Adrenal gland (tissue), 12 donors: Measurements from ENCODE around the gene EWSR1. TPM values are rescaled to one million over a fixed set of nuclear protein-coding genes. Genes with fewer than 3 reads are reported as not detected.

Experiments used
- DNase-seq, 7 donors: peaks; one replicate each; pipeline ENCODE4 v3.0.0-alpha.2; 2019 to 2020
- H3K27ac ChIP-seq, 5 donors: fragments of 200-600 bp; sonication (generic) in 4 of 5; 1 replicate in 3 of 5; 2 replicates in 2 of 5; pipeline versions ENCODE4 v1.5.1 to v1.8.0; 2016 to 2020; ENCODE audit warnings: mild to moderate bottlenecking in 1 of 5
- H3K27me3 ChIP-seq: fragments of 200-600 bp; 2 replicates; pipeline ENCODE4 v1.8.0; 2021
- H3K36me3 ChIP-seq, 2 donors: fragments of 200-600 bp; replicated peaks in 1 of 2; 1 replicate in 1 of 2; 2 replicates in 1 of 2; pipeline versions ENCODE4 v1.5.1 to v1.8.0; 2018 to 2022
- H3K4me1 ChIP-seq, 2 donors: fragments of 200-600 bp; replicated peaks in 1 of 2; 1 replicate in 1 of 2; 2 replicates in 1 of 2; pipeline versions ENCODE4 v1.5.1 to v1.8.0; 2018 to 2021
- H3K4me3 ChIP-seq, 4 donors: fragments of 200-600 bp; sonication (generic) in 3 of 4; one replicate each; pipeline ENCODE4 v1.5.1; 2016 to 2018
- H3K9me3 ChIP-seq, 3 donors: fragments of 200-600 bp; sonication (generic) in 1 of 3; replicated peaks in 1 of 3; 1 replicate in 2 of 3; 2 replicates in 1 of 3; pipeline versions ENCODE4 v1.5.1 to v1.8.0; 2016 to 2021
- POLR2A ChIP-seq, 2 donors: fragments of 450-650 bp; IDR thresholded peaks; one replicate each; pipeline ENCODE4 v1.6.1; 2017; ENCODE audit warnings: antibody characterized with exemption in 2 of 2, mild to moderate bottlenecking in 2 of 2, moderate library complexity in 1 of 2
- WGBS, 4 donors: extraction: QIAGEN DNeasy Blood & Tissue Kit in 2 of 4; methylation state at CpG; one replicate each; pipeline versions ENCODE4 v1.1.5 to v1.1.7; 2013 to 2017; 5-methylcytosine and 5-hydroxymethylcytosine counted together
- intact Hi-C, 2 donors: fragments of 100-400 bp; cut with DNase I; formaldehyde crosslinking; loops; one replicate each; pipeline versions ENCODE4 v1.14.1 to v1.15.0; 2022 to 2023
- polyA plus RNA-seq, 3 donors: library from polyadenylated mRNA; stranded (reverse); fragments of 200-250 nt in 2 of 3; fragments of 350-450 nt in 1 of 3; fragmentation: Illumina TruSeq in 1 of 3; extraction: RNeasy Lipid Tissue Mini Kit (QIAGEN cat#74804) in 1 of 3; gene quantifications; one replicate each; pipeline ENCODE4 v1.2.3, GENCODE V29; 2013 to 2014
- total RNA-seq, 9 donors: library from RNA; depleted of rRNA in 4 of 9; stranded (reverse); fragments of >200 nt in 4 of 9; fragments of 120-200 nt in 1 of 9; fragmentation: NEBNext Ultra II Directional in 1 of 9; extraction: Animal tissue kit (Norgen Biotek cat#: 25700) in 1 of 9; gene quantifications; one replicate each; pipeline versions ENCODE4 v1.1.0 to v1.2.4, GENCODE V29; 2013 to 2023
- TF ChIP-seq, protein P1 (sequence below), 6 experiments: fragments of 450-650 bp in 4 of 6; fragments of 200-600 bp in 2 of 6; sonication (generic) in 1 of 6; IDR thresholded peaks; 1 replicate in 5 of 6; 2 replicates in 1 of 6; pipeline versions ENCODE4 v1.5.1 to v1.8.0; 2016 to 2021; ENCODE audit warnings: antibody characterized with exemption in 6 of 6, mild to moderate bottlenecking in 2 of 6, moderate library complexity in 1 of 6
- donor health status: healthy with polysubstance abuse.
- donor health status: Bipolar disorder and iron deficiency.
- donor health status: DM: yes; HTN: yes; CAD: no.
- donor health status: DM: no; HTN: no; CAD: no.
- donor health status: DM: no; HTN: no; CAD: no.
- donor health status: DM: yes; HTN: yes; CAD: no.

EWSR1 gene
- total and polyA plus RNA-seq, 12 donors: 152 to 351 (median 216) TPM

DNA sequence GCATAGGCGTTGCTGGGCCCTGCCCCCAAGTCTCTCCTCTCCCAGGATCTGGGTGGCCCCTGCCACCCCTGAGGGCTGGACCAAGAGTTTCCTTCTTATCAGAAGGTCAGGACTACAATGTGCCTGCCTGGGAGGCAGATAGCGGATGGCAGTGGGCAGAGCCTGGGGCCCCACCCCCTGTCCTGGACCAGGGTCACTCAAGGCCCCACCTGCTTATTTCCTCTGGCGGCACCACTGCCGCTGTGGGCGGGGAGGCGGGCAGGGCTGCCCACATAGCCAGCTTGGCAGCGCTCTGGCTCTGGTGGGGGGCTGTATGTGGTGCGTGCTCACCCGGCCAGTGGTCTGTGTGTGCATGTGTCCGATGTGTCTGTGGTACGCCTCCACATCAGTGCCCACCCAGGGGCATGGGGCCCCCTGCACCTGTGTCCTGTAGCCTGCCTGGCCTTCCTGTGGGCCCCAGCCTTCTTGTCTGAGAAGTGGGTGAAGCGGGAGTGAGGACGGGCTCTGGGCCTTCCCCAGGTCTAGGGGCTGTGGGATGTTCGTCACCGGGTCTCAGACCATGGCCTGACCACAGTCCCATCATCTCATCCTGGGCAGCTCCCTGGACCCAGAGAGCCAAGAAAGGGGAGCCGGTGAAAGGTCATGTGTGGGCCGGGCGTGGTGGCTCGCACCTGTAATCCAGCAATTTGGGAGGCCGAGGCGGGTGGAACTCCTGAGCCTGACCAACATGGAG, 41.4 kb downstream of the EWSR1 start:
- 66 to 71% (median 69%) methylated on average over 9 to 21 of the region's 21 CpGs for WGBS, 4 donors
- H3K36me3 ChIP-seq: no peaks in the 10 kb centered on the region
- intact Hi-C loops: no loop called here
- DNase-seq: peak; percentile 65 to 92 (median 88)
- H3K27ac ChIP-seq: peak overlapping the region in 4 of 5 donors; percentile 34 to 76 (median 70)
- TF ChIP-seq, protein P1, sequence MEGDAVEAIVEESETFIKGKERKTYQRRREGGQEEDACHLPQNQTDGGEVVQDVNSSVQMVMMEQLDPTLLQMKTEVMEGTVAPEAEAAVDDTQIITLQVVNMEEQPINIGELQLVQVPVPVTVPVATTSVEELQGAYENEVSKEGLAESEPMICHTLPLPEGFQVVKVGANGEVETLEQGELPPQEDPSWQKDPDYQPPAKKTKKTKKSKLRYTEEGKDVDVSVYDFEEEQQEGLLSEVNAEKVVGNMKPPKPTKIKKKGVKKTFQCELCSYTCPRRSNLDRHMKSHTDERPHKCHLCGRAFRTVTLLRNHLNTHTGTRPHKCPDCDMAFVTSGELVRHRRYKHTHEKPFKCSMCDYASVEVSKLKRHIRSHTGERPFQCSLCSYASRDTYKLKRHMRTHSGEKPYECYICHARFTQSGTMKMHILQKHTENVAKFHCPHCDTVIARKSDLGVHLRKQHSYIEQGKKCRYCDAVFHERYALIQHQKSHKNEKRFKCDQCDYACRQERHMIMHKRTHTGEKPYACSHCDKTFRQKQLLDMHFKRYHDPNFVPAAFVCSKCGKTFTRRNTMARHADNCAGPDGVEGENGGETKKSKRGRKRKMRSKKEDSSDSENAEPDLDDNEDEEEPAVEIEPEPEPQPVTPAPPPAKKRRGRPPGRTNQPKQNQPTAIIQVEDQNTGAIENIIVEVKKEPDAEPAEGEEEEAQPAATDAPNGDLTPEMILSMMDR (IDR thresholded peaks at IDR 0.05): no peak
- peak in 1 of 2 donors; percentile 43 for TF ChIP-seq POLR2A (IDR thresholded peaks at IDR 0.05)
- peaks cover 47 to 72% of the 10 kb centered on the region in 2 donors for H3K4me1 ChIP-seq
- H3K27me3 ChIP-seq: peaks cover 8% of the 10 kb centered on the region
- no peaks in the 10 kb centered on the region for H3K9me3 ChIP-seq
- H3K4me3 ChIP-seq: peak overlapping the region in 1 of 4 donors; percentile 7

DNA sequence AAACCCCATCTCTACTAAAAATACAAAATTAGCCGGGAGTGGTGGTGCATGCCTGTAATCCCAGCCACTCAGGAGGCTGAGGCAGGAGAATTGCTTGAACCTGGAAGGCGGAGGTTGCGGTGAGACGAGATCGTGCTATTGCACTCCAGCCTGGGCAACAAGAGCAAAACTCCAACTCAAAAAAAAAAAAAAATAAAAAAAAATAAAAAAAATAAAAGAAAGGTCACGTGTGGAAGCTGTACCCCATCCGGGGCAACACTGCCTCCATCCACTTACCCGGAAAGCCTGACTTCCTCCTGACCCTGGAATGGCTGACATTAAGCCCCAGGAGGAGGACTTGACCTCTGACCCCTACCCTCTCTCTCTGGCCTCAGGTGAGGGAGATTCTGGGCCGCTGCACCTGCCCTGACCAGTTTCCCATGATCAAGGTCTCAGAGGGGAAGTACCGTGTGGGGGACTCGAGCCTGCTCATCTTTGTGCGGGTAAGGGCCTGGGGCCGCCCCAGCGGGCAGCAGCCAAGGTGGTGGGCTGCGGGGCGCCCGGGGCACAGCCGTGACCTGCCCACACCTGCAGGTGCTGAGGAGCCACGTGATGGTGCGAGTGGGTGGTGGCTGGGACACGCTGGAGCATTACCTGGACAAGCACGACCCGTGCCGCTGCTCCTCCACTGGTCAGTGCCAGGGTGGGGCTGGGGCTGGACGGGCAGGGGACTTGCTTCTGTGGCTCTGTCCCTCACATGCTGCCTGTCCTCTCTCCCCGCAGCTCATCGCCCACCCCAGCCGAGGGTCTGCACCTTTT, 42.2 kb downstream of the EWSR1 start:
- peaks cover 53 to 80% of the 10 kb centered on the region in 2 donors for H3K4me1 ChIP-seq
- 54 to 65% (median 60%) methylated on average over 10 to 28 of the region's 28 CpGs for WGBS, 4 donors
- TF ChIP-seq, protein P1 (IDR thresholded peaks at IDR 0.05): no peak
- TF ChIP-seq POLR2A (IDR thresholded peaks at IDR 0.05): no peak
- H3K9me3 ChIP-seq: no peaks in the 10 kb centered on the region
- intact Hi-C loops: no loop called here
- H3K27me3 ChIP-seq: peaks cover 15% of the 10 kb centered on the region
- peak overlapping the region in 1 of 4 donors; percentile 7 for H3K4me3 ChIP-seq
- H3K27ac ChIP-seq: peak overlapping the region in 3 of 5 donors; percentile 69 to 82 (median 76)
- peak in 2 of 7 donors; percentile 34 to 52 for DNase-seq
- H3K36me3 ChIP-seq: no peaks in the 10 kb centered on the region

DNA sequence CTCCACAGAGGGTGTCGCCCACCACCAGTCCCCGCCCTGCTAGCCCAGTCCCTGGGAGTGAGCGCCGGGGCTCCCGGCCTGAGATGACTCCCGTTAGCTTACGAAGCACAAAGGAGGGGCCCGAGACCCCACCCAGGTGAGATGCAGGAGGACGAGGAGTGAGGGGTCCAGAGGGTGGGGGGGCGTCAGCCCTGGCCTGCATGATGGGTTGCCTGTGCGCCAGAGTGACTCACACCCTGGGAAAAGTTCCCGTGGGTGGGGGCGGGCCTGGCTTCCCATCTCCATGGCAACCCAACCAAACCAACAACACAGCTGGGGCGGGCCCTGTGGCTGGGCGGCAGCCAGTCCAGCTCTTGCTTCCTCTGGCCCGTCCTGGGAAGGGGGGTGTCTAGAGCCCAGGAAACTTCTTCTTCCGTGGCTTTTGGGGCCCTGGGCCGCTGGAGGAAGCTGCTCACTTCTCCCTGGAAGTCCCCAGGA, 42.8 kb downstream of the EWSR1 start:
- no peaks in the 10 kb centered on the region for H3K9me3 ChIP-seq
- H3K27ac ChIP-seq: peak overlapping the region in 3 of 5 donors; percentile 19 to 82 (median 69)
- no peak for TF ChIP-seq POLR2A (IDR thresholded peaks at IDR 0.05)
- TF ChIP-seq, protein P1 (IDR thresholded peaks at IDR 0.05): no peak
- no peaks in the 10 kb centered on the region for H3K36me3 ChIP-seq
- intact Hi-C loops: no loop called here
- peak; percentile 98 to 99 (median 98) for DNase-seq
- H3K4me3 ChIP-seq: no peak overlapping the region
- peaks cover 22% of the 10 kb centered on the region for H3K27me3 ChIP-seq
- WGBS, 4 donors: 0 to 23% (median 12%) methylated on average over 6 to 18 of the region's 18 CpGs
- peaks cover 60 to 85% of the 10 kb centered on the region in 2 donors for H3K4me1 ChIP-seq
